Activated CD4-positive, alpha-beta T cell treated with anti-CD3 and anti-CD28 coated beads for 24 hours (primary cell): ENCODE measurements around the gene CDH4.
"Not testable (repeated sequence)": the region's sequence is repeated elsewhere in the genome, so short reads cannot be mapped to it uniquely, and the experiment has no call there.

Source experiments
- DNase-seq, 2 donors: peaks; one replicate each; pipeline ENCODE4 v3.0.0-alpha.2; 2020; ENCODE audit warnings: low read depth in 2 of 2

The CDH4 gene

DNA sequence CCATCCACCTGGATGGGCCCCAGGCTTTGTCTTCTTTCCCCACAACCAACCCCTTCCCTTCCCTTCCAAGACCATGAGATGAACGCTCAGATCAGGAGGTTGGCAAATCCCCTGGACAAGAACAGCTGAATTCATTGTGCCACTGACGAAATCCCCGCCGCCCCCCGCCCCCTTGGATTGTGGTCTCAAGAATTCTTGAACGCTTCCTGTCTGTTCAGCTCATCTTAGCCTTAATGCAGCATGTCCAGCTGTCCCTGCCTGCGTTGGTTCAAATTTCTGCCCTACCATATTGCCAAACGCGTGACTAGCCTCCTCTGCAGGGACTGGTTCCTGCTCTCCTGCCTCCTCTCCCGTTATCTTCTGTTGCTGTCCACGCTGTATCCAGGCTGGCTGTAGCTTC, 133.2 kb downstream of the CDH4 start:
- DNase-seq: no peak

DNA sequence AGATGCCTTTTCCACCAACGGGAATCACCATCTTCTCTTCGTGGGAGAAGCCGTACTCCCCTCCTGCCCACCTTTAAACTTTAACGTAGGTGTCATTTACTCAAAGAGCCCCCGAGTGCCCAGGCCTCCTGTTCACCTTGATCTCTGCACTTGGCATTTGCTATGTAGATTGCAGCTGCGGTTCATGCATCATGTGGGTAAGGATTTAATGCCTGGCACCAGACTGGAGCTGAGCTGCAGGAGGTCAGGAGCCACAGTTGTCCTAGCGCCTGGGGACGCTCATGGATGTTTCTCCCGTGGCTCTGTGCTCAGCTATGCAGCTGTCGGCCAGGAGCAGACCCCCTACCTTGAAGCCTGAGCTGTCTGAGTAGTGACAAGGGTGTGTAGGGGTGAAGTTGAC, 133.7 kb downstream of the CDH4 start:
- DNase-seq: no peak

DNA sequence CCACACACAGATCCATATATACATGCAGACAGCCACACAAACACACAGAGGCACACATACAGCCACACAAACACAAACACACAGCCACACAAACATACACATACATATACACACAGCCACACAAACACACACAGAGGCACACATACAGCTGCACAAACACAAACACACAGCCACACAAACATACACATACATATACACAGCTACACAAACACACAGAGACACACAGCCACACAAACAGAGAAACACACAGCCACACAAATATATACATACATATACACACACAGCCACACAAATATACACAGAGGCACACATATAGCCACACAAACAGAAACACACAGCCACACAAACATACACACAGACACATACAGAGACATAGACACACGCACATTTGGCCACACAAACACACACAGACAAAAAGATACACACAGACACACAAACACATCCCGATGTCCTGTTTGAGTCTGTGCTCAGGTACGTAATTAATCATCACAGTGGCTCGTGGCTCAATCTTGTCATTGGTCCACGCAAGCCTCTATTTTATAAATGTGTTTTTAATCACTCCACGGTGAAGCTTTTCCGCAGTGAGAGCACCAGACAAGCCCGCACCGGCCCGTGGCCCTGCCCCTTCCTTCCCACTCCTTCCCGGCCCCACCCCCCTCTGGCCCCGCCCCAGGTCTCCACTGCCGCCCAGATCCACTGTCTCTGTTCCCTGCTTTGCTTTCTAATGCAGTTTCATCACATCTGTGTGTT, 135.3 kb downstream of the CDH4 start:
- peak in 1 of 2 donors; percentile 7 for DNase-seq

DNA sequence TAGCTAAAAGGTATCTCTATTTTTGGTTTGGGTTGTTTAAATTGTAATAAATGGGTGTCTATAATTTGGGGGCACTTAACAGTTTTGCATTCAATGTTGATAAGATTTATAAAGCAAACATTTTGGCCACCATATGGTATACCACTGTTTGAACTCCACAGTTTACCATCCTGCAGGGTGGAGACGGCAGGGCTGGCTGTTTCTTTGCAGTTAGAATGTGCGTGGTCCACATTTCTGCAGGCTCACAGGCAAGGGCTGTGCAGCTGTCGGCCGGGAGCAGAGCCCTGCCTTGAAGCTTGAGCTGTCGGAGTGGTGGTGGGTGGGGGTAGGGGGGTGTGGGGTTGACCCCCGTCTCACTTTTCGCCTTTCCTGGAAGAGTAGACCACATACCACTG, 135.9 kb downstream of the CDH4 start:
- no peak for DNase-seq

- DNase-seq: no peak
Observed at GRCh38 chr20:61389077-61389476, 137.0 kb downstream of the CDH4 start.

DNA sequence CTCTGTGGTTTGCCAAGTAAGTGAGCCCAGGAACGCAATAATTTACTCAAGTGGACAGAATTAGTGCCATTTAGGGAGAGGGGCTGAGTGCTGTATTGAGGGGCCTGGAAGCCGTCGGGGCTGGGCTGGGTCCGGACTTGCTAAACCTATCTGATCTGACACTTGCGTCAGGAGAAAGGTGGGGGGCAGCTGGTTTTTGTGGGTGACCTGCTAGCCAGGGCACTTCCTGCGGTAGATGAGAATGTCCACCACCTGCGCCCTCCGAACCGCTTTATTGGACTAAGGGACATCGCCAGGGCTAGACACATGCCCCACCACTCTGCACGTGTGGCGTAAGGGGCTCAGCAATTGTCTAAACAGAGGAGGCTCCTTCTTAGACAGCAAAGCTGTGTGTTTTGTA, 139.1 kb downstream of the CDH4 start:
- no peak for DNase-seq

DNA sequence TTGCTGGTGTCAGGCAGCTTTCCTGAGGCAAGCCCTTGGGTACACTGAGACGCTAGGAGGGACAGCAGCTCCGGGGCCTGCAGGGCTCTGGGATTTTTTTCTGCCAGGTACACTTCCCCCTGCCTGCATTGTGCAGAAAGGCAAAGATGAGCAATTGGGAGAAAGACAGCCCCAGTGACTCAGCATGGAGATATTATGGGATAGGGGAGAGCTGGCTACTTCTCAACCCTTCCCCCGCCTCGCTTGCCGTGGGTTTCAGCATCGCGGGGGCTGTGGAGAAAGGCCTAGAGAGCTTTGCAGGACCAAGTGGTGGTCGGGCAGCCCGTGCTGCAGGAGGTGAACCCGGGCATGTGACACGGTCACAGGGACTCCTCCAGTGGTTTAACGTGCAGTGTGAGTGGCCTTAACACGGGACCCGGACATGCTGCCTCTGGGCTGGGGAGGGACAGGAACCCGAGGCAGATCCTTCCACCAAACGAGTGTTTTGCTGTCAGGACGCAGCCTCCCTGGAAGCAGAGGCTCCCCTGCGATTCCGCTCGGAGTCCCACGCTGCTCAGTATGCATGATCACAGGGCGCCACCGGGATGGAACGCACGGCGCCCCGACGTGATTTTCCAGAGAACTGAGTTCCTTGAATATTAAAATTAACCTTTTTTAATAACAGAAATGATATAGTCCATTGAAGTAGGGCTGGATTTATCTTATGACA, 139.9 kb downstream of the CDH4 start:
- DNase-seq: no peak

GRCh38 chr20:61394088-61394799, 142.2 kb downstream of the CDH4 start:
- no peak for DNase-seq

- no peak for DNase-seq
Observed at GRCh38 chr20:61396262-61396848, 144.3 kb downstream of the CDH4 start.

GRCh38 chr20:61397146-61397545, 145.1 kb downstream of the CDH4 start:
- DNase-seq: no peak

DNA sequence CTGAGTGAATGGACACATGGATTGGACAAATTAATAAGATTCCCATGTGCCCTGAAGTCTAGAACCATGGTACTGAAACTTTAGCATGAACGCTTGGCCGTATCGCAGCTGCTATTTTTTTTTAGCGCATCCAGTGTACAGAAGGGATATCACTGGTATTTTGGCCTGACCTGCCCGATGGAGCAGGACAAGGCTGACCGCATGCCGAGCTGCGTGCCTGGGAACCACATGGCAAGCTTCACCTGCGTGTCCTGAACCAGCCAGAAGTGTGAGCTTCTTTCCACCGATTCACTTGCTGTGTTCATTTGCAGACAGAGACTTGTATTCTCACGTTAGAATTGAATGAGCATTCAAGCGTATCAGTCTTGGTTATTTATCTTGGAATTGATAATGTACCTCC, 145.7 kb downstream of the CDH4 start:
- no peak for DNase-seq

DNA sequence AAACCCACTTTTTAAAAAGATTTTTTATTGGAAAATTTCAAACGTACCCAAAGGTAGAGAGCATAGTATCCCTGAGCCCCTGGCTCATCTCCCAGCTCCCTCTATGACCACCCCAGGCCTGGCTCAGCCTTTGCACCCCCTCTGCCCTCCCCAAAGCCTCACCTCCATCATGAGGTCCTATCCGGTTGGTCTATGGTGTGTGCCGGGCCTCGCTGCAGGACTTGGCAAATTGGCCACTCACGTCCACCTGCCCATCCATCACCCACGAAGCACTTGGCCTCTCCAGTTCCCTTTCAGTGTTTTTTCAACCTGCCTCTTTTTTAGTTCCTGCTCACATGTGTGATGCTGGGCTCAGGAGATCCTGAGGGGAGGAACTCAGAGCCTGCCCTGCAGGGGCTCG, 147.4 kb downstream of the CDH4 start:
- no peak for DNase-seq

GRCh38 chr20:61400499-61400898, 148.4 kb downstream of the CDH4 start:
- no peak for DNase-seq

DNA sequence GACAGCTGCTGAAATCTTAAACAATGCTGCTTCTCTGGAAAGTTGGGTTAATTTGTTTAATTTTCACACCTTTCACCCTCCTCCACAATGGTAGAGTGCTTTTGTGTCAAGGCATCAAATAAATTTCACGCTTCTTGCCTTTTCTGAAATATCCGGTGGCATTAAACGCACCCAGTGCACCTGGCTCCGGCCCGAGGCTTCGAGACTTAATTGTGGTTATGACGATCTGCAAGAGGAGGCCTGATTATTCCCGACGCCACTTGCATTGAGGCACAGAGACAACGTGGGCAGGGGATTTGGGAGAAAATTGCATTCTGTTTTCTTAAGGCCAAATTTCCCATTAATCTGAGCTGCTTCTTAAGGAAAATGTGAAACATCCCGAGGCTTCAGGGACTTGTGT, 152.2 kb downstream of the CDH4 start:
- no peak for DNase-seq

- no peak for DNase-seq
Observed at GRCh38 chr20:61405007-61405406, 152.9 kb downstream of the CDH4 start.

GRCh38 chr20:61406773-61407172, 154.7 kb downstream of the CDH4 start:
- DNase-seq: not testable (repeated sequence)

DNA sequence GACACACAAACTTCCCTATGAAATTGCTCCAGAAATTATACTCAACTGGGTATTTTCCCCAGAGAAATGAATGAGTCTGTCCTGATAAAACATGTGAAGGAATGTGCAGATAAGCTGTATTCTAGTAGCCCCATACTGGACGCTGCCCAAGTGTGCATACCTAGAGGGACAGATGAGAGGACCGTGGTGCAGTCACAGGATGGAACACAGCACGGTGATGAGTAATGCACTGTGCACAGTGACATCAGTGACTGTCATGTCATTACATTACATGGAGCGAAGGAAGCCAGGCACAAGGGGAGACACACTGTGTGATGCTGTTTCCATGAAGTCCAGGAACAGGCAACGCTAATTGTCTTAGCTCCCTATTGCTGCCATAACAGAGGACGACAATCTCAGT, 155.5 kb downstream of the CDH4 start:
- DNase-seq: no peak

DNA sequence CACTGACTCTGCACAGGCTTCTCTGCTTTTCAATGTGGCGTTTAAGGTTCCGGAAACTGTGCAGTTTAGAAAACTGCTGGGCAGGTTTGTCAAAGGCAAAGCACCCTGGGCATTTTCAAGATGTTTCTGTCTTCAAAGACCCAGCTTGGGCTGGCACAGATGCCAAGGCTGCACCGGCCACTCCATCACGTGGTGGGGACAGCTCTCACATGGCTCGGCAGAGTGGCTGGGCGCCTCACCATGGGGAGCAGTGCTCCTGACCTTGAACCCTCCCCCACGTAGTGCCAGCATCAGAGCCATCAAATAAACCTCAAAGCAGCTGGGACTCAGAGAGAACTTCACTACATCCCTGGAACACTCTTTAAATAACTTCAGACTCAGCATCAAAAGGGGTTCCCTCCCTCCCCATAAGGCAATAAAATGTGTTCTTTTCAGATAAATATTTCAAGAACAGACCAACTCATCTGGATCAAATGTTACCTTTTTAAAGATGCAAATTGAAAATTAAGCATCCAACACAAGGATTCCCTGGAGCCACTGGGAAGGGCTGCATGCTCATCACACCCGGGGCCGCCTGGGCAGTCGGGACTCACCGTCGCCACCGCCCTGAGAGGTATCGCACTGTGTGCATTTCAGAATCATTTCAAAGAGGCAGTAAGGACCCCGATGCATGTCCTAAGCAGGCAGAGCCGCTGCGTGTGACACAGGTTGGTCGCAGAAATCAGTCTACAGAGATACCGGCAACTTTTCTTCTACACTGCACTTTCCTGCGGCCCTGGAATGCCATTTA, 157.1 kb downstream of the CDH4 start:
- DNase-seq: no peak

DNA sequence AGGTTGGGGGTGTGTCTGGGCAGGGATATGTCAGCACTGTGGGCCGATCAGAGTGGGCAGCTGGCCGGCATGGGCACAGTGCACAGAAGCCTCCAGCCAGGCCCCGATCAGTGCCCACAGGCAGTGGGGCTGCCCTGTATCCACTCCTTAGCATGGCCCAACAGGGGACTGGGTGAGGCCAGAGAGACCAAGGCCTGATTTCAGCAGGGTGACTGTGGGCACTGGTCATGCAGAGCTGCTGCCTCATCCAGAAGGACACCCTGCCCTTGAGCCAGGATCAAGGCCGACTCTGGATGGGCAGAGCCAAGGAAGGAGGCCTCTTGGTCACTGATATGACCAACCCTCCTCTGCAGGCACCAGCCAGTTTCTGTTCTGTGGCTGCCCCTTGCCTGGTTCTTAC, 159.7 kb downstream of the CDH4 start:
- DNase-seq: no peak

- no peak for DNase-seq
Observed at GRCh38 chr20:61413752-61414151, 161.7 kb downstream of the CDH4 start.

DNA sequence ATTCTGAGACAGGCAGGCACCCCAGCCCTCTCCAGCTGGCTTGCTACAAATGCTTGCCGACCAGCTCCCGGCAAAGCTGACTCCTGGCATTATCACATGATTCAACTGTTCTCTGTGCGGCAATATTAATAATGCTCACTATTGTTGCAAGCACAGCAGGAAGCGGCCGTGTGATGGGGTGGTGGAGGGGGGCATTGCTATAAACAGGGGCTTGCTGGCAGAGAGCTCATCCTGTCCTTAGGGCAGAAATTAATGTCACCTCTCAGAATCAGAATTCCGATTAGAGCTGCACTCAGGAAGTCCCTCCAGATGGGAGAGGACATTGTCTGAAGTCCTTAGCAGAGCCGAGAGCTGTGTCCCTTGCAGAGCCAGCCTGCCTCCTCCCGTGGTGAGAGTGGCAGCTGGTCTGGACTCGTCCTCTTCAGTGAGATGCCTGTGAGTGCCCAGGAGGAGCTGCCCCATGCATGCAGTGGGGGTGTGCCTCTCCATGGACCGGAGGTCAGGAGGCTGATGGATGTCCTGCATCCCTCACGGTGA, 162.5 kb downstream of the CDH4 start:
- DNase-seq: no peak
